Testis (tissue), 2 donors: ENCODE data around the gene DHX8.

Source experiments
- CTCF ChIP-seq, 3 experiments: fragments of 450-650 bp in 2 of 3; fragments of 200-600 bp in 1 of 3; sonication (generic) in 1 of 3; IDR thresholded peaks; one replicate each; pipeline ENCODE4 v1.5.1; 2016 to 2019; ENCODE audit warnings: antibody characterized with exemption in 3 of 3, mild to moderate bottlenecking in 2 of 3, moderate library complexity in 1 of 3
- POLR2A ChIP-seq: fragments of 450-650 bp; IDR thresholded peaks from one replicate; pipeline ENCODE4 v1.6.1; 2017; ENCODE audit warnings: antibody characterized with exemption, mild to moderate bottlenecking, moderate library complexity

- TF ChIP-seq CTCF (IDR thresholded peaks at IDR 0.05): no peak
- TF ChIP-seq POLR2A: no peak
Measured at GRCh38 chr17:43468691-43469139, 15.1 kb upstream of the DHX8 start.
